Stimulated activated CD8-positive, alpha-beta memory T cell treated with anti-CD3 and anti-CD28 coated beads, Interleukin-7, amount 100 ng/mL, for 24 hours (primary cell): ENCODE measurements around the gene NUP62.
"Not testable (repeated sequence)": the region's sequence is repeated elsewhere in the genome, so short reads cannot be mapped to it uniquely, and the experiment has no call there.

Experiments
- DNase-seq: peaks from one replicate; pipeline ENCODE4 v3.0.0-alpha.2; 2020; ENCODE audit warnings: low read depth

NUP62 gene

DNA sequence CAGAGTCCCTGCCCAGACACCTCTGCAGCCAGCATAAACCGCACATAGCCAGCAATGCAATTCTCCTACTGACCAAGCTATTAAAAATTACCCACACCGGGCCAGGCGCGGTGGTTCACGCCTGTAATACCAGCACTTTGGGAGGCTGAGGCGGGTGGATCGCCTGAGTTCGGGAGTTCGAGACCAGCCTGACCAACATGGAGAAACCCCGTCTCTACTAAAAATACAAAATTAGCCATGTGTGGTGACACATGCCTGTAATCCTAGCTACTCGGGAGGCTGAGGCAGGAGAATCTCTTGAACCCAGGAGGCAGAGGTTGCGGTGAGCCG is 4.5 kb downstream of the NUP62 start:
- not testable (repeated sequence) for DNase-seq

DNA sequence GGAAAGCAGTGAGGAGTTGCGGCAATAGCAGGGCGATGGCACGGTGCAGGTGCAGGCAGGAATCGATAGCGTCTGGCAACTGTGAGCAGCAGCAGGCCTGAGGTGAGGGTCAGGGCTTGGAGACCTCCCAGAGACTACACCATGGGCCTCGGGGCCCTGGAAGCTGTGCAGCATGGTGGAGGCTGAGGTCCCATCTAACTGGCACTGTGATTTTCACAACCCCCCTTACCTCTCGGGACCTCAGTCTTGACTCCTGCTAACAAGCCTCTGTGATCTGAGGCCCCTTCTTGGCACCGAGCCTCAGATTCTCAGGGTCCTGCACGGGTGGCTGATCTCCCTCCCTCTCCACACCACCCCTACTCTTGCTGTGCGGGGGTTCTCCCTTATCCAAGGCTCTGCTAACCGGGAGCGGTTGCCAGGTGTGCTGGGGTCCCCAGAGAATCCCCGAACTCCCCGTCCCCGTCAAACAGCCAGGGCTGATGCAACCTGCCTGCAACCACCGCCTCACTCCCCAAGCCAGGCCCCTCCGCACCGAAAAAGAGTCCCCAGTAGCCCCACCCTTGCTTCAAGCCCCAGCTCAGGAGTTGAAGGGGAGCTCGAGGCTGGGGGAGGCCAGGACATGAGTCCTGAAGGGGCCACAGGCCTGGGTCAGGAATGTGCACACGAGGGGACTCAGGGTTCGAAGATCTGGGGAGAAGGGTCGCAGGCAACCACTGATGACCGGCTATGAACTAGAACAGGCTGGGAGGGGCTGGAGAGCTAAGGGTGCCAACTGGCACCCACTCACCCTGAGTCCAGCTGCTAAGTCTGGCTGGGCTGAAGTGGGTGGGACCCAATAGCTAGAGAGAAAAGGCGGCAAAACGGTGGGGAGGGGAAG is 5.1 kb downstream of the NUP62 start:
- DNase-seq: no peak

DNA sequence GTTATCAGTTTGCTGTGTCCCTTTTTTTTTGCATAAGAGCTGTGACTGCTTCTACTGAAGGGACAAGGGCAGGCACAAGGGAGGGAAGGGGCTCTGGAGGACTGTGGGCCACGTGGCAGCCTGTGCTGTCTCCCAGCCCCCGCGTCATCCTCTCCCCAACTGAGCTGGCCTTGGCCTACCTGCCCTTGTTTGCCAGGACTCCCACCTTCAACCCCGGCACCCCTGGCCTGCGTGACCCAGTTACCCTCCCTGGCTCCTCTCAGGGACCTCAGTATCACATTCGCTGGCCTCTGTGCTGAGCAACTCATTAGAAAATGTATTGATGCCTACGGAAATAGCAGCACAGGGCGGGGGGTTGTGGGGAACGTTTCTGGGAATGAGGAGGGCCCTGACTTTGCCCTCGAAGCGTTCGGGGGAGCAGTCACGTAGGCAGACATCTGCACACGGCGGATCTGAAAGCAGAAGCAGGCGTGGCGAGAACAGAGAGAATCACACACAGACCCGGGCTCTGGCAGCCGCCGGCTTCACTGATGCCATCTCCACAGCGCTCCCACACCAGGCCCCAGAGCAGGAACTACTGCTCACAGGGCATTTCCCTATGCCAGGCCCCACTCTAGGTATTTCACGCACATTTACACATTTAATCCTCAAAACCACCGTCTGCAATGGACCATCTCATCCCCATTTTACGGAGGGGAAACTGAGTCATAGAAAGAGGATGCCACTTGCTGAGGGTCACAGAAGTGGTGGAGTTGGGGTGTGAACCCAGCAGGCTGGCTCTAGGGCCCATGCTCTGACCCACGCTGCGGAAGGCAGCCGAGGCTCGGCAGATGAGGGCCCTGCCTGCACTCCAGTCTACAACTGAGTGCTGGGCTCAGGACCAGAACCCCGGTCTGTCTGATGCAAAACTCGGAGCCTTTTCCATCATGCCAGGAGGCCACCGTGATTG is 6.0 kb downstream of the NUP62 start:
- DNase-seq: no peak

DNA sequence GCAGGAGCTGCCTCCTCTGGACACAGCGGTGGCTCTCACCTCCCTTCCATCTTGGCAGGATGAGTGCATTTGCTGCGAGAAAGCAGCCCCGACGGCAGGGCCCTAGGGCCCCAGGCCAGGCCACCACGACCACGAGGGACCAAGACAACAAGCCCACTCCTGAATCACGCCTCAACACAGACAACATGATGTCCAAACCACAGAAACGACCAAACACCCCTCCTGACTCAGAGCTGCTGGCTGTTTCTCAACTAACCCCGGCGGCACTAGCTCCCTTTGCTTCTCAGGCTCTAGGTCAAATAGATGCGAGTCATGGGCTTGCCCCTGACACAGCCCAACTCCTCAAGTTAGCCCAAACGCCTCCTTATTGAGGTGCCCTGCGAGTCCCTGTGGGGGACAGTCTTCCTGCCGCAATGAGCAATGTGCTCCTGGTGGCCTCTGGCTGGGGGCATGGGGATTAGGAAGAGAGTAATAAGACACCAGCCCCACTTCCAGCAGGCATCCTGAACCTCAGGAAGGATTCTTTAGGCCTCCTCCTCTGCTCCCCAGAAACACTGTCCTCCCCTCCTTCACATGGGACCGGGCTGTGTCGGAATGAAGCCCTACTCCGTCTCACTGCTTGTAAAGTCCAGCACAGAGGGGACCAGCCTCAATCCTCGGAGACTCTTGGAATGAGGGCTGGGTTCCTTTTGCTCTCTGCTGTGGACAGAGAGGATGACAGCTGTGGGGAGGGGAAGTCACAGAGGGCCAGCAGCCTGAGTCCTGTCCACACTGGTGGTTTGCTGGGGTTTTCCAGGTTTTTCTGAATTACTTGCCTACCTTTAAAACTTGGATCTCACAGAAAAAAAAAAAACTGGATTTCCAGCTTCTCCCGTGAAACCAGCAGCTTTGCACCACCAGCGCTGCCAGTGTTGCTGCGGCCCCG is 7.2 kb downstream of the NUP62 start:
- no peak for DNase-seq

DNA sequence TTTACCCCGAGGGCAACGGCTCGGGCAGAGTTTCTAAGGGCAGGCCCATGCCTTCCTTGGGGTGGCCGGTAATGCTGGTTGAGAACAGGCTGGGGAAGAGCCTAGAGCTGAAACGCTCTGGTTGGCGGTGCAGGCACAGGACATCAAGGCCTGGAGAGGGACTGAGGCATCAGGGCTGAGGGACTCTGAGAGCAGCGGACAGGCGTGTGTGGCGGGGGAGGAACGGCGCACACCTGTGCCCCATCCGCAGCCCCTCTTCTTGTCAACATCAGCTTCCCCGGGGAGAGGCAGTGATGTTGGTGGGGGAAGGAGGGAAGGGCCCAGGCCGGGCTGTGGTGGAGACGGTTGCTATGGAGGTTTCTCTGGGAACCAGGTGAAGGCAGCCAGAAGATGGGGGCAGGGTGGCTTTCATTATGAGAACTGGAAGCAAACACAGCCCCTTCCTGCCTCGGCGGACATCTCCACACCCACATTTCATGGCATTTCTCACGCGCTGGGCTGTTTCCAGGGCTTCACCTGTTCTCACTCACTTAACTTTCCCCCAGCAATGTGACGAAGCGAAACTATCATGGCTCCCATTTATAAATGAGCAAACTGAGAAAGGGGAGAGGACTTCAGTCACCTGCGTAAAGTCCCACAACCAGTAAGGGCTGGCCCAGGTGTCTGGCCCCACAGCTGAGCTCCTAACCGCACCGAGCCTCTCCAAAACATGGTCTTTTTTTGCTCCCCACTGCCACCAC is 8.5 kb downstream of the NUP62 start:
- no peak for DNase-seq

DNA sequence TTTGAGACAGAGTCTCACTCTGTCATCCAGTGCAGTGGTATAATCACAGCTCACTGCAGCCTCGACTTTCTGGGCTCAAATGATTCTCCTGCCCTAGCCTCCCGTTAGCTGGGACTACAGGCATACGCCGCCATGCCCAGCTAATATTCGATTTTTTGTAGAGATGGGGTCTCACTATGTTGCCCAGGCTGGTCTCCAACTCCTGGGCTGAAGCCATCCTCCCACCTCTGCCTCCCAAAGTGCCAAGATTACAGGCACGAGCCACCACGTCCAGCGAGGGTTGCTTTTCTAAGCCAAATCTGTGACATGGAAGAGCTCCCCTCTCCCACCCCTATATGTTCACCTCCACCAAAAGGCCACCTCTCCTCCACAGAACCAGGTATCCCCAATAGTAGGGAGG is 11.2 kb downstream of the NUP62 start:
- DNase-seq: no peak

DNA sequence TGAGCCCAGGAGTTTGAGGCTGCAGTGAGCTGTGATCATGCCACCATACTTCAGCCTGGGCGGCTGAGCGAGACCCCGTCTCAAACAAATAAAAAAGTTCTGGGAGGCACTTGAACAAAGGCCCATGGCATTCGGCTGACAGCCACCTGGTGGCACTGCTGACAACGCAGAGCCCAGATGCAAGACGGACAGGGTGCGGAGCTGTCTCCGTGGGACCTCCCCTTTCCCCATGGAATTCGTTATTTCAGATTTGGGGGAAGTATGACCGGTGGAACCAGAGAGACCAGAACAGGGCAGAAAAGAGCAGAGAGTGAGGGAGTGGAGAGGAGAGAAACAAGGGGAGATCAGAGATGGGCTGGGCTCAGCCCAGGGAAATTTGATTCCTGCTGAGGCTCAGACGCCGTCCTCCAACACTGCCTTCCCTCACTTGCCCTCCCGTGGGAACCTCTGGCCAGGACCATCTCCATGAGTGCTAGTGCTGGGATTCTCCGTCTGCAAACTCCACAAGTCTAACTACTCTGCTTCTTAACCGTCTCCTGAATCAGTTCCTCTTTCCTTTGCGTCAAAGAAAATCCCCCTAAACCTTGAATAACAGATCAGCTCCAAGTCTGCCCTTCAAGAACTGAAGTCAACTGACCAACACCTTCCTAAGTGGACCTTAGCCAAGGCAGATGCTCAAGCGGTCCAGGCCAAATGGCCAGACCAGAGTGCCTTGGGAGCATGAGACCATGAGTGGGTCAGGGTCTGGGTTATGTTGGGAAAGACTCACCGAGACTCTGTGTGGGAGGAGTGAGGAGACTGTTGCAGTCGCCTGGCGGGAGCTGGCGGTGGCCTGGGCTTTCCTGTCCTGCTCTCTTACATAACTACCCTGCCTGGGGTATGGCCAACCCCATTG is 12.2 kb downstream of the NUP62 start:
- no peak for DNase-seq

DNA sequence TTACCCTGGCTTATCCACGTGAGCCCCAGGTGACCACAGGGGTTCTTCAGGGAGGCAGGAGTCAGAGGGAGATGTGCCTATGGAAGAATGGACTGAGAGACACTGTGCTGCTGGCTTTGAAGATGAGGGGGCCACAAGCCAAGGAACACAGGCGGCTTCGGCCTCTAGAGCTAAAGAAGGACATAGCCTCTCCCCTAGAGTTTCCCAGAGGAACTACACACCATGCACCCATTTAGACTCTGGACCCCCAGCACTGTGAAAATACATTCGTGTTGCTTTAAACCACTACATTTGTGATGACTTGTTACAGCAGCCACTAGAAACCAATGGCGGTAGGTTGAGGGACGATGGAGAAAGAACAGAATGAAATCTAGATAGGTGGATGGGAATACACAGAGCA is 14.0 kb downstream of the NUP62 start:
- DNase-seq: no peak

DNA sequence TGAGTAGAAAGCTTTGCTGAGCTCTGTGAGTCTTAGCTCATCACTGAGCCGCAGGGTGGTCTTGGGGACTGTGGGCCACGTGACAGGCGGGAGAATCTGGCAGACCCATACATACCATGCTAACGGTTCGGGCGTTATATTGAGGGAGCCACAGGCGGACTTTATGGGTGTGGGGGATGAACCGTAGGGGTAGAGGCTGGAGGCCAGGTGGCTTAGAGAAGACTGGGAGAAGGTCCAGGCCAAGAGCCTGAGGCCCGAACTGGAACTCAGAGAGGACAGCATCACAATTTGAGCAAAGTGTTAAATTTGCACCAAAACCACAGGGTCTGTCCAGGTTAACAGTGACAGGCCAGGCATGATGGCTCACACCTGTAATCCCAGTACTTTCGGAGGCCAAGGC is 15.6 kb downstream of the NUP62 start:
- no peak for DNase-seq

DNA sequence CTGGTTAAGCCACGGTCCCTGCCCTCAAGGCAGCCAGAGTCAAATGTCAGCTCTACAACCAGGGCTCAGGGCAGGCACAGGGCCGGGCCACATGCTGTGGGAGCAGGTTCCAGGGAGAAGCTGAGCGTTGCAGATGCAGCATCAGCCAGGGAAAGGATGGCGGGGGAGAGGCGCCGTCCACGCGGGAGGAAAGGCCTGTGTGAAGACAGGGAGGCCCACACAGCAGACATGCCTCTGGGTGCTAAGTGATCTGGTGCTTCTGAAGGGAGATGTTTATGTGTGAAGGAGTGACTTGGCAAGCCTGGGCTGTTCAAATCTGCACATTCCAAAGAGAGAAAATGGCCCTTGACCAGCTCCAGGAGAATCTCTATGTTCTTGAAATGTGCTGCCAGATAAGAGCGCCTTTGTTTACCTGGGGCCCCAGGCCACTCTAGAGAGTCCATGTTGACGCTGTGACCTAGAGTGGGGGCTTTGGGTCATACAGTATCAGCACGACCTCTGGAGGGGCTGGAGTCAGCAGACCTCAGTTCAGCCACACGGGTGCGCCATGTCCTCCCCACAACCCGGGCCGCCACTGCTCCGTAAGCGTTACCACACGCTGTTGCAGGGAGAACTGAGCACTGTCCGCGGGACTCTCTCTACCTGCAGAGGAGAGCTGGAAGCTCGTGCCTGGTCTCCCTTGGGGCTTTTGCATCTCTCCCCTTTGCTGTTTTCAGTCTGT is 16.2 kb downstream of the NUP62 start:
- no peak for DNase-seq

DNA sequence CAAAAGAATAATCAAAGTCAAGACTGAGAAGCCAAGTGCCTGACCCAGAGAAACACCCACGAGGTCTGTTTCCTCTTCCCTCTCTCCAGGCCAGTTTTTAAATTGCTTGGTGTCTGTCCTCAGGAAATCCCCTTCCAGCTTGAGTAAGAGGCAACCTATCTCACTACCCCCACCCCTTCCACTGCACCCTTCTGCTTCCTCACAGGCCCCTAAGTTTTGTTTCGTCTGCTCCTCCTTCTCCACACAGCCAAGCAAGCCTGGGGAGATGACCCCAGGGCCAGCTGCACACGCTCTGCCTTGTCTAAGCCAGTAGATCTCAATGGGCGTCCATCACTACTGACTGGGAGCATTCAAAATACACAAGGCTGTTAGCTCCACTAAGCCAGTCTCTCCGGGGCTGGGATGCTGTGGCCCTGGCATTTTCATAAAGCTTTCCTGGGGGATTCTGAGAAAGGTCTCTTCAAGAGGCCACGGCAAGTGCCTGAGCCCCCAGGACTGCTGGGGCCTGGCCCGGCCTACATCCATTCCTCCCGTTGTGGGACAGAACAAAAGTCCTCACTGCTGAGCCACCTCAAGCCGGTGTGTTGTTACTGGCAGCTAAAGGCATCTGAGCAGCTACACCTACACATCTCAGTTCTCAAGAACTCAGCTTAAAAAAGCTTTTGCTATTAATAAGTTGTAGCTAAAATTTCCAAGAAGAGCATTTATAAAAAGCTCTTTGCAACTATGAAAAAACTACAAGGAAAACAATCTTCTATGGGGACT is 17.7 kb downstream of the NUP62 start:
- no peak for DNase-seq

DNA sequence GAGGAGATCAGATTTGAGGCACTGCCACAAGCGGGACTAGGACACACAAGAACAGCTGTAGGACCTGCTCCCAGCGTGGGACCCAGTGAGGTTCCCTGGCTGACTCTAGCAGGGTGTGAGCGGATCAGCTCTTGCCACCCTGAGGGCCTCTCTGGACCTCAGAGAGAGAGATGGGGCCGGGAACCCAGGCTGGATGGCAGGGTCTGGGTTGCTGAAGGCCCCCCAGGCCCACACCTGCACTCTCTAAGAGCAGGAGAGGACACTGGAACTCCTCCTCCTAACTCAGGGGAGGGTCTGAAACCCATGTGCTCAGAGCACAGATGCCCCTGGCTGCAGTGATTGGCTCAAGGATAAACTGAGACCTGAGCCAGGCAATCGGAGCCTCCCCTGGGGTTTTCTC is 19.1 kb downstream of the NUP62 start:
- DNase-seq: no peak

DNA sequence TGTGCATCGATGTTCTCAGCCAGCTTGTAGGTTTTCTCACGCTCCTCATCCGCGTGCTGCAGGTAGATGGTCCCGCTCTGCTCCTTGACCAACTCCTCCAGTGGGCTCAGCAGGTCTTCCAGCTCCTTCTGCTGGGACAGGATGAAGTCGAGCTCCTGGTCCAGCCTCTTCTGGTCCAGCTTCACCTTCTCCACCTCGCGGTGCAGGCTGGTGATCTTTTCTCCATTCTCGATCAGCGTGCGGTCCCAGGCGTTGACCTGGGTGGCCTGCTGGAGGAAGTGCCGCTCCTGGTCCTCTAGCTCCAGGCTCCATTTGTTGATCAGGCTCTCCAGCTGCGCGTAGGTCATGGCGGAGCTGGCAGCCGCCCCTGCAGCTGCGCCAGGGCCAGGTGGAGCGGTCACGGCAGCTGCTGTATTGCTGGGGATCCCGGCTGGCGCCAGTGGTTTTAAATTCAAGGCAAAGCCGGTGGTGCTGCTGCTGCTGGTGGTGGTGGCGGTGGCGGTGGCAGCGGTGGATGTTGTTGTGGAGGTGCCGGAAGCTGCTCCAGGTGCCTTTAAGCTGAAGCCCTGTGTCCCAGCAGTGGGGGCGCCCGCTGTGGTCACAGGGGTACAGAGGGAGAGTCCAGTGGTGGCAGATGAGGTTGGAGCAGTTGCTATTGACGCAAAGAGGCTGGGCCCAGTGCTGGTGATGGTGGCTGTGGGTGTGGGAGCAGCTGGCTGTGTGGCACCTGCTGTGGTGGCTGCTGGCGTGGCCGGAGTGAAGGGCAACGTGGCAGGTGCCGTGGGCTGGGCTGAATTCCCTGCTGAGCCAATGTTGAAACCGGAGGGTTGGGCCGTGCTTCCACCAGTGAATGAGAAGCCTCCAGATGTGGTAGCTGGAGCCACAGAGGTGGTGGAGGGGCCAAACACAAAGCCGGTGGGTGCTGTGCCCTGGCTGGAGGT is 20.6 kb downstream of the NUP62 start:
- DNase-seq: no peak

DNA sequence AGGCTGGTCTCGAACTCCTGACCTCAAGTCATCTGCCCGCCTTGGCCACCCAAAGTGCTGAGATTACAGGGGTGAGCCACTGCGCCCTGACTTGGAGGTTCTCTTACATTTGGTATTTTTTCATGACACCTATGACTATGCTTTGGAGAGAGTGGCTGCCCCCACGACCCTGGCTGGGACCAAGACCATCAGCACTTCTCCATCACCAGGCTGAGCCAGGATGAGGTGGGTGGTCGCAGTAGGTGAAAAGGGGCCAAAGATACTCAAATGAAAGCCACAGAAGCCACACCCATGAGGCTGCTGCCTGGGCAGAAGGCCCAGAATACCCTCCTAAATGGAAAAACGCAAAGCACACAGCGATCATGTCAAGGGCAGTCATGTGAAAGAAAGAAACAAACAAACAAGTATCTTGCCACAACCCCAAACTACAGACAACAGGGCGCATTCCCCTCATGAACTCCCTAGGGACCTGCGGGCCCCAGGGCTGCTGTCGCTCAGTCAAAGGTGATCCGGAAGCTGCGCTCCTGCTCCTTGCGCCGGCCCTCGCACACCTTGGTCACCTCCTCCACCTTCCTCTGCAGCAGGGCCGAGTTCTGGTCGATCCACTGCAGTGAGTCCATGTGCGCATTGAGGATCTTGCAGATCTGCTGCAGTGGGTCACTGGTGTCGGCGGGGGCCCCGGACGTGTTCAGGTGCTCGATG is 21.4 kb downstream of the NUP62 start:
- no peak for DNase-seq

DNA sequence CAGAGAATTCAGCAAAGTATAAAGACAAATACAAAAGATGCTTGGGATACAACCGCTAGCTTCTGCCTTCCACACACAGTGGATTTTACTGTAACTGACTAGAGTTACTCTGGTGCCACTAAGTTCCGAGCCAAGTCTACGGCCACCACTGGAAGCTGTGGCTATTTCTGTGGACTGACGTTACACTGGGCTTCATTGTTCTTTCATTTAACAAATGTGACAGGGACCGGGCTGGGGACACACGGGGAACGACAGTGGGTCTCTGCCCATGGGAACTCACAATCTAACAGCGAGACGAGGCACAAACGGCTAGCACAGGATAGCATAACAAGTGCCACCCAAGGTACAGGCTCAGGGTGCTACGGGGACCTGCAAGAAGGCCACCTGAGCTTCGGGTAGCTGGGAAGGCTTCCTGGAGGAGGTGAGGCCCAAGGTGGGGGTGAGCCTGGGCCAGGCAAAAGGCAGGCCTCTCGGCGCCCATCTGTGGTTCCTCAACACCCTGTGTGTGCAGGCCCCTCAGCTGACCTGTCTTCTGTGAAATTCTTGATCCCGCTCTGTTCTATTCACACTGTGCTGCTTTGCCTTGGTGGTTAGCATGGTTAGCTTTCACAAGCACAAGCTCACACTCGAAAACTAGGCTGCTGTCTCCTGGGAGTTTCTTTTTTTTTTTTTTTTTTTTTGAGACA is 22.3 kb downstream of the NUP62 start:
- DNase-seq: no peak

DNA sequence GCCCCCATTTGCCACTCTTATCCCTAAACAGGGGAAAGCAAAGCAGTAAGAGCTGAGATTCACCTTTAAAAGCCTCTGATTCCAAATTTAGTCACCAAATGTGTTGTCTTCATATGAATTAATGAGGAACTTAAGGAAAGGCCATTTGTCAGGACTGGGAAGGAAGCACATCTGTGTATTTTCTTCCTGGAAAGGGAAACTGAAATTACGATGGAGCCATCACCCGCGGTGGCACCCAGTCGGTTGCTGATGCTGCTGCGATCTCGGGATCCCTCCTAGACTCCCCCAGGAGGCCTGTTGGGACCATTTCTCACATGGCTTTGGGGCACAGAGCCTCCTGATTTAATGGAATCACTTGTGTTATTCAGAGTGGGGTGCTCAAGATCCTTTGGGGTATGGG is 25.2 kb downstream of the NUP62 start:
- DNase-seq: no peak
